OCI-LY7 (cell line): ENCODE data around the gene NCOR2. TPM values are rescaled to one million over a fixed set of nuclear protein-coding genes. Genes with fewer than 3 reads are reported as not detected.

Experiments
- BruUV-seq: library from RNA; stranded (reverse); fragments of 400-500 nt; replicated peaks from 2 replicates; lab custom pipeline; 2021; lab: Mats Ljungman, UMichigan
- CTCF ChIA-PET: fragments of 300-600 bp; sonication (Branson Sonifier 250); formaldehyde crosslinking; loops from one replicate; lab custom pipeline; 2022; ENCODE audit warnings: antibody characterized with exemption; ENCODE audit not compliant: unreplicated experiment; lab: Charles Lee
- POLR2A ChIA-PET: fragments of 300-600 bp; sonication (Branson Sonifier 250); formaldehyde crosslinking; loops from one replicate; lab custom pipeline; 2022; ENCODE audit warnings: antibody characterized with exemption; lab: Charles Lee
- DNase-seq: peaks from one replicate; pipeline ENCODE4 v3.0.0-alpha.2; 2015; ENCODE audit warnings: low spot score
- H2AFZ ChIP-seq: fragments of 200-600 bp; sonication (generic), shearing (Covaris generic); 2 replicates; pipeline ENCODE4 v1.6.1; 2014; ENCODE audit warnings: mild to moderate bottlenecking, antibody characterized with exemption, low read length, moderate library complexity
- H3K27ac ChIP-seq: fragments of 200-600 bp; sonication (generic); 2 replicates; pipeline ENCODE4 v1.5.1; 2014; ENCODE audit warnings: mixed run types, low read depth, mild to moderate bottlenecking, moderate library complexity, low read length, inconsistent platforms; ENCODE audit not compliant: poor library complexity, severe bottlenecking
- H3K36me3 ChIP-seq: fragments of 200-600 bp; sonication (generic); 2 replicates; pipeline ENCODE4 v1.6.1; 2014; ENCODE audit warnings: mild to moderate bottlenecking, antibody characterized with exemption, low read length, moderate library complexity, mixed read lengths; ENCODE audit not compliant: insufficient read depth
- H3K4me1 ChIP-seq: fragments of 200-600 bp; sonication (generic); 2 replicates; pipeline ENCODE4 v1.5.1; 2014; ENCODE audit warnings: mild to moderate bottlenecking, low read length; ENCODE audit not compliant: insufficient read depth, poor library complexity, severe bottlenecking
- H3K4me2 ChIP-seq: fragments of 200-600 bp; sonication (generic); 2 replicates; pipeline ENCODE4 v1.6.1; 2014; ENCODE audit warnings: mild to moderate bottlenecking, low read length
- H3K4me3 ChIP-seq: fragments of 200-600 bp; sonication (generic); 2 replicates; pipeline ENCODE4 v1.5.1; 2014; ENCODE audit warnings: mild to moderate bottlenecking, low read depth, low read length; ENCODE audit not compliant: poor library complexity, severe bottlenecking
- H3K79me2 ChIP-seq: fragments of 200-600 bp; sonication (generic); 2 replicates; pipeline ENCODE4 v1.6.1; 2016; ENCODE audit warnings: low read depth, mild to moderate bottlenecking, low read length, moderate library complexity, mixed read lengths; ENCODE audit not compliant: insufficient read depth
- H3K9me2 ChIP-seq: fragments of 200-600 bp; sonication (generic); 2 replicates; pipeline ENCODE4 v1.6.1; 2016; ENCODE audit warnings: mild to moderate bottlenecking, low read length, mixed read lengths; ENCODE audit not compliant: insufficient read depth
- H3K9me3 ChIP-seq: fragments of 200-600 bp; sonication (generic); 2 replicates; pipeline ENCODE4 v1.6.1; 2014; ENCODE audit warnings: mild to moderate bottlenecking, mixed run types, low read length, mixed read lengths
- H4K20me1 ChIP-seq: fragments of 200-600 bp; sonication (generic); 2 replicates; pipeline ENCODE4 v1.6.1; 2014; ENCODE audit warnings: mild to moderate bottlenecking, antibody characterized with exemption, low read length, moderate library complexity, mixed read lengths; ENCODE audit not compliant: insufficient read depth
- EZH2phosphoT487 ChIP-seq: fragments of 200-600 bp; sonication (generic); IDR thresholded peaks from 2 replicates; pipeline ENCODE4 v1.6.1; 2018; ENCODE audit warnings: low read depth, borderline replicate concordance, mild to moderate bottlenecking, mixed run types, antibody characterized with exemption, low read length, moderate library complexity, mixed read lengths
- intact Hi-C: fragments of 100-400 bp; cut with micrococcal nuclease; formaldehyde crosslinking; loops from one replicate; pipeline ENCODE4 v1.10.0; 2022; ENCODE audit not compliant: unreplicated experiment
- total RNA-seq, 2 experiments: library from RNA; depleted of rRNA in 1 of 2; stranded (reverse); fragments of >200 nt in 1 of 2; shearing (Covaris generic) in 1 of 2; gene quantifications; 2 replicates each; pipeline ENCODE4 v1.2.3, GENCODE V29; 2014 to 2022
- TF ChIP-seq, protein P1 (sequence below): fragments of 200-600 bp; sonication (generic); conservative IDR thresholded peaks from 2 replicates; pipeline ENCODE4 v1.5.1; 2014; ENCODE audit warnings: mild to moderate bottlenecking, antibody characterized with exemption, low read length, moderate library complexity, mixed read lengths

The NCOR2 gene
- total RNA-seq, 2 experiments from 2014 or later, result 22.7 to 159 TPM

GRCh38 chr12:124579921-124580517 lies 12.6 kb upstream of the NCOR2 start:
- H4K20me1 ChIP-seq, result no peaks in the 10 kb centered on the region
- no peak overlapping the region for H2AFZ ChIP-seq
- no peak overlapping the region for H3K27ac ChIP-seq
- DNase-seq, result no peak
- intact Hi-C loops, result no loop called here
- no peaks in the 10 kb centered on the region for H3K36me3 ChIP-seq
- H3K4me2 ChIP-seq, result no peak overlapping the region
- no peaks in the 10 kb centered on the region for H3K9me3 ChIP-seq
- no TSS peak for BruUV-seq
- ChIA-PET CTCF (interaction anchor here (0.5 to 0.6 kb wide), 2 partner anchors 13 to 187 kb away, joined by 3 to 5 read pairs; no protein-coding TSS in a partner anchor), POLR2A (interaction anchor here (0.6 to 2.1 kb wide), 2 partner anchors 10 to 57 kb away, joined by 4 to 7 read pairs; no protein-coding TSS in a partner anchor)
- TF ChIP-seq EZH2phosphoT487, result no peak
- TF ChIP-seq, protein P1, sequence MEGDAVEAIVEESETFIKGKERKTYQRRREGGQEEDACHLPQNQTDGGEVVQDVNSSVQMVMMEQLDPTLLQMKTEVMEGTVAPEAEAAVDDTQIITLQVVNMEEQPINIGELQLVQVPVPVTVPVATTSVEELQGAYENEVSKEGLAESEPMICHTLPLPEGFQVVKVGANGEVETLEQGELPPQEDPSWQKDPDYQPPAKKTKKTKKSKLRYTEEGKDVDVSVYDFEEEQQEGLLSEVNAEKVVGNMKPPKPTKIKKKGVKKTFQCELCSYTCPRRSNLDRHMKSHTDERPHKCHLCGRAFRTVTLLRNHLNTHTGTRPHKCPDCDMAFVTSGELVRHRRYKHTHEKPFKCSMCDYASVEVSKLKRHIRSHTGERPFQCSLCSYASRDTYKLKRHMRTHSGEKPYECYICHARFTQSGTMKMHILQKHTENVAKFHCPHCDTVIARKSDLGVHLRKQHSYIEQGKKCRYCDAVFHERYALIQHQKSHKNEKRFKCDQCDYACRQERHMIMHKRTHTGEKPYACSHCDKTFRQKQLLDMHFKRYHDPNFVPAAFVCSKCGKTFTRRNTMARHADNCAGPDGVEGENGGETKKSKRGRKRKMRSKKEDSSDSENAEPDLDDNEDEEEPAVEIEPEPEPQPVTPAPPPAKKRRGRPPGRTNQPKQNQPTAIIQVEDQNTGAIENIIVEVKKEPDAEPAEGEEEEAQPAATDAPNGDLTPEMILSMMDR, result no peak
- no peaks in the 10 kb centered on the region for H3K9me2 ChIP-seq
- H3K79me2 ChIP-seq, result no peaks in the 10 kb centered on the region
- no peaks in the 10 kb centered on the region for H3K4me1 ChIP-seq
- no peak overlapping the region for H3K4me3 ChIP-seq

DNA sequence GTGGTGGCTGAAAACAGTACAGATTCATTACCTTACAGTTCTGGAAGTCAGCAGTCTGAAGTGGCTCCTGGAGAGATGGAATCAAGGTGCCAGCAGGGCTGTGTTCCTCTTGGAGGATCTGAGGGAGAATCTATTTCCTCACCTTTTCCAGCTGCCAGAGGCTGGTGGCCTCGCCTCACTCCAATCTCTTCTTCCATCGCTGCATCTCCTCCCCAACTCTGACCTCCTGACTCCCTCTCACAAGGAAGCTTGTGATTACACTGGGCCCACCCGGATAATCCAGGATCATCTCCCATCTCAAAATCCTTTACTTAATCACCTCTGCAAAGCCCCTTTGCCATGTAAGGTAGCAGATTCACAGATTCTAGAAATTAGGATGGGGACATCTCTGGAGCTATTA lies 11.4 kb upstream of the NCOR2 start:
- Histone ChIP-seq H2AFZ (no peak overlapping the region), H3K9me3 (no peaks in the 10 kb centered on the region), H3K4me1 (no peaks in the 10 kb centered on the region), H4K20me1 (no peaks in the 10 kb centered on the region), H3K79me2 (no peaks in the 10 kb centered on the region), H3K4me3 (no peak overlapping the region), H3K9me2 (no peaks in the 10 kb centered on the region), H3K4me2 (no peak overlapping the region), H3K27ac (no peak overlapping the region), H3K36me3 (no peaks in the 10 kb centered on the region)
- DNase-seq, result no peak
- no TSS peak for BruUV-seq
- TF ChIP-seq EZH2phosphoT487, result no peak
- ChIA-PET POLR2A (interaction anchor here (2.1 kb wide), 1 partner anchor 9 kb away, joined by 7 read pairs; no protein-coding TSS in a partner anchor), CTCF (no interaction called here)
- intact Hi-C loops, result no loop called here

GRCh38 chr12:124578445-124578844 lies 11.0 kb upstream of the NCOR2 start:
- Histone ChIP-seq H3K4me3 (no peak overlapping the region), H3K27ac (no peak overlapping the region), H3K9me3 (no peaks in the 10 kb centered on the region), H4K20me1 (no peaks in the 10 kb centered on the region), H3K79me2 (no peaks in the 10 kb centered on the region), H3K4me2 (no peak overlapping the region), H3K36me3 (no peaks in the 10 kb centered on the region), H3K9me2 (no peaks in the 10 kb centered on the region), H3K4me1 (no peaks in the 10 kb centered on the region), H2AFZ (no peak overlapping the region)
- POLR2A ChIA-PET, result no interaction called here
- DNase-seq, result no peak
- intact Hi-C loops, result no loop called here
- BruUV-seq, result no TSS peak
- no peak for TF ChIP-seq EZH2phosphoT487
- TF ChIP-seq, protein P1, result no peak
- CTCF ChIA-PET, result no interaction called here
